ENCODE data around the gene CDKAL1. TPM values are rescaled to one million over a fixed set of nuclear protein-coding genes. Genes with fewer than 3 reads are reported as not detected.
A peak's percentile ranks its signal among the peaks of the same experiment; 100 is the strongest.
"Not testable (repeated sequence)": the region's sequence is repeated elsewhere in the genome, so short reads cannot be mapped to it uniquely, and the experiment has no call there.

The CDKAL1 gene
- polyA plus RNA-seq, 1 donor from 2014 or later: 29.2 TPM

DNA sequence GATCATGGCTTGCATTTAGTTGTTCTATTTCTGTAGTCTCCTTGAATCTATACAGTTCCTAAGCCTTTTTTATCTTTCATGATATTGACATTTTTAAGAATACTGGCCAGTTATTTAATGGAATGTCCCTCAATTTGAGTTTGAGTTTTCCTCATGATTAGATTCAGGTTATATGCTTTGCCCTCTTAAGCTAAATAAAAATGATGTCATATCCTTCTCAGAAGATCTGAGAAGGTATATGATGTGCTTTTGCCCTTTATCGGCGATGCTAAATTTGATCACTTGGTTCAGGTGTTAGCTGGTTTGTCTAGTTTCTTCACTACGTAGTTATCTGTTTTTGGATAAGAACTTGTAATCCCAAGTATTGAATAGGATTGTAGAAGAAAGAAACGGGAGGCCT is 549.5 kb downstream of the CDKAL1 start:
- H3K36me3 Mint-ChIP-seq: peaks cover 20% of the 10 kb centered on the region
- H3K9me3 Mint-ChIP-seq: peaks cover 0 to 2% (median 0%) of the 10 kb centered on the region in 3 donors
- H3K27ac Mint-ChIP-seq: no peak overlapping the region
- H3K27me3 Mint-ChIP-seq: no peaks in the 10 kb centered on the region
- H3K4me3 Mint-ChIP-seq: no peak overlapping the region
- no peaks in the 10 kb centered on the region for H3K4me1 Mint-ChIP-seq

DNA sequence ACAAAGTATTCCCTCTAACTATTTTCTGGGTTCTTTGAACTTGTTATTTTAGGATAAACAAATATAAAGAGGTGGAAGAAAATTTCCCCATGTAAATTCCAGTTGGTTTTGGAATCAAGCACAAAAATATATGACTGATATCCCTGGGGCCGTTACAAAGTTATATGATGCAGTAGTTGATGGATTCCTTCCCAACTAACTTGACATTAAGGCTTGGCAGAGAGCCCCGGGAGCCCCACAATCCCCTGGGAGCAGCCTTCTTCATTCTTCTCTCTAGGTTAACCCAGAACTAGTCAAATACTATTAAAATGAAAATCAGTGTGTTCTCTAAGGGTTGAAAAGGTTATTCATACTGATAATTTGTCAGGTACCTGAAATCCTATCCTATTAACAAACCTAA is 550.4 kb downstream of the CDKAL1 start:
- no peak overlapping the region for H3K4me3 Mint-ChIP-seq

DNA sequence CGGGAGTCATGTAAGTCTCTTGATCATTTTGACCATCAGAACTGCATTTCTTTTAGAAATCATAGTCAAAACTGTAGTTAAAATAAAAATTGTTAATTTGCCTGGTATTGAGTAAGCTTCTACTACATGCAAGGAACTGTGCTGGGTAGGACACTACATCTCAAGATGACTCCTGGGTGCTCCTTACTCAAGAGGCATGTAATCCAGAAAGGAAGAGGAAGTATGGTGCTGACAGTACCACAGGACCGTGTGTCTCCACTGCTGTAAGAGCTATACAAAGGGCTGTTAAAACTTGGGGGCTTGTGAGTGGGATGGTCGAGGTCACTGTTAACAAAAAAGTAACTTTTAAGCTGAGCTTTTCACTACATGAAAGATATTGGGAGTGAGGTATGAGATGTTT is 551.0 kb downstream of the CDKAL1 start:
- Mint-ChIP-seq H3K4me1 (peaks cover 0 to 4% (median 0%) of the 10 kb centered on the region in 3 donors), H3K27ac (no peak overlapping the region), H3K36me3 (peaks cover 15% of the 10 kb centered on the region), H3K4me3 (no peak overlapping the region), H3K27me3 (no peaks in the 10 kb centered on the region), H3K9me3 (peaks cover 0 to 2% (median 0%) of the 10 kb centered on the region in 3 donors)

More for the DNA sequence above, 550.4 kb downstream of the CDKAL1 start:
- peaks cover 0 to 2% (median 0%) of the 10 kb centered on the region in 3 donors for H3K9me3 Mint-ChIP-seq
- H3K27me3 Mint-ChIP-seq: no peaks in the 10 kb centered on the region
- H3K36me3 Mint-ChIP-seq: peaks cover 19% of the 10 kb centered on the region
- H3K27ac Mint-ChIP-seq: no peak overlapping the region
- peaks cover 0 to 4% (median 0%) of the 10 kb centered on the region in 3 donors for H3K4me1 Mint-ChIP-seq

DNA sequence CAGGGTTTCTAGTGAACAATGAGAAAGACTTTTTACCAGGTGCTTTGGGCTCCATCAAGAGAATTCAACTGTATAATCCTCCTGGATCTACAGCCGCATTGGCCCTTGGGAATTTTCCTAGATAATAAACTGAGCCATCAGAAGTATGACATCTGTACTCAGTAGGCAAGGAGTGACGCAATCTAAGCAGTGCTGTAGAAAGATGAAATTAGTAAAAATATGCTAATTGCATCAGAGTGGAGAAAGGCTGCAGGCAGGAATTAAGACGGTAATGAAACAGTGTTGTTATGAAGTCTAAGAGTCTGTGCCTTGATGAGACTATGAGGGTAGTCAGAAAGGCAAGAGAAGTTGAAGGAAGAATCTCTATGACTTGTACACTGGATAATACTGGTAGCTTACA is 551.4 kb downstream of the CDKAL1 start:
- Mint-ChIP-seq H3K27ac (no peak overlapping the region), H3K9me3 (no peaks in the 10 kb centered on the region), H3K4me1 (peaks cover 0 to 4% (median 0%) of the 10 kb centered on the region in 3 donors), H3K27me3 (no peaks in the 10 kb centered on the region), H3K4me3 (no peak overlapping the region), H3K36me3 (peaks cover 11% of the 10 kb centered on the region)

DNA sequence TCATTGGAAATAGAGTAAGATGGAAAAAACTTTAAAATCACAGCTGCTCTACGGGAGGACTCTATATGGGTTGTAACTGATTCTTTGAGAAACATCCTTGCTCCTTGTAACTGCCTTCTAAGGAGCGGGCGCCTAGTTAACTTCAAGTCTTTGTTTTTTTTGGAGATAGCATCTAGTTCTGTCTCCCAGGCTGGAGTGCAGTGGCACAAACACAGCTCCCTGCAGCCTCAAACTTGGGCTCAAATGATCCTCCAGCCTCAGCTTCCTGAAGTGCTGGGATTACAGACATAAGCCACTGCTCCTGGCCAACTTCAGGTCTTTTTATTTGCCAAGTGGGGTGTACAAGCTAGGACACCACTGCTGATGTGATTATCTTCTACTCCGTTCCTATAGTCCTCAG is 552.9 kb downstream of the CDKAL1 start:
- H3K4me1 Mint-ChIP-seq: peaks cover 0 to 4% (median 1%) of the 10 kb centered on the region in 3 donors
- H3K36me3 Mint-ChIP-seq: peaks cover 17% of the 10 kb centered on the region
- H3K27me3 Mint-ChIP-seq: no peaks in the 10 kb centered on the region
- H3K27ac Mint-ChIP-seq: peak overlapping the region in 1 of 3 donors; percentile 25
- H3K9me3 Mint-ChIP-seq: no peaks in the 10 kb centered on the region
- H3K4me3 Mint-ChIP-seq: no peak overlapping the region

DNA sequence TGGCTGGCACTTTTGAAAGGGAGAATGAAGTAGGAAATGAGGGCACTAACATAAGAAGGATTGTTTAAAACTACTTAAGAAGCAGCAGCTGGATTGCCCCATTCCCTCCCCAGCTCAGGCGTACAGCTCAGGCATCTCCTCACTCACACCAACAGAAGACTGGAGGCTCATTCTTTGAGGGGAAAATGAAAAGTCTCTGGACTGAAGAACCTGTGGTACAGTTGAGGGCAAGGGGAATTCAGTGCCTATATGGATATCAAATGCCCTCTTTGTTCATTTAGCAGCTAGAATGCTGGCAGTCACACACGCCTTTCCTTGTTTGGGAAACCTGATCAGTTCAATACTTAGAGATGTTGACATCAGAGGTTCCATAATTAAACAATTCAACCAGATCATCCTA is 557.2 kb downstream of the CDKAL1 start:
- Mint-ChIP-seq H3K27me3 (no peaks in the 10 kb centered on the region), H3K27ac (peak overlapping the region in 1 of 3 donors; percentile 11), H3K4me3 (no peak overlapping the region), H3K4me1 (peaks cover 1 to 4% (median 2%) of the 10 kb centered on the region in 3 donors), H3K36me3 (peaks cover 22% of the 10 kb centered on the region), H3K9me3 (peaks cover 0 to 2% (median 0%) of the 10 kb centered on the region in 3 donors)

DNA sequence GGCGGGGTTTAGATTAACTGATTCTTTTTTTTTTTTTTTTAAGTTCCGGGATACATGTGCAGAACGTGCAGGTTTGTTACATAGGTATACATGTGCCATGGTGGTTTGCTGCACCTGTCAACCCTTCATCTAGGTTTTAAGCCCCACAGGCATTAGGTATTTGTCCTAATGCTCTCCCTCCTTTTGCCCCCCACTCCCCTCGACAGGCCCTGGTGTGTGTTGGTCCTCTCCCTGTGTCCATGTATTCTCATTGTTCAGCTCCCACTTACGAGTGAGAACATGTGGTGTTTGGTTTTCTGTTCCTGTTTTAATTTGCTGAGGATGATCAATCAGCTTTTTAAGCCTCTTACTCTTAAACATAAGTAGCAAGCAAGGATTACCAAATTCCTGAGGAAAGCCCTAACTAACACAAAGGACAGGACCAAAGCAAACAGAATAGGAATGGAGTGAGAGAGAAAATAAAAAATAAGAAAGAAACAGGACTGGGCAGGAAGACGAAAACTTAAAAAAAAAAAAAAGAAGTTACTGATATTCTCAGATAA is 558.0 kb downstream of the CDKAL1 start:
- H3K36me3 Mint-ChIP-seq: peaks cover 20% of the 10 kb centered on the region
- not testable (repeated sequence) for H3K27me3 Mint-ChIP-seq, H3K4me1 Mint-ChIP-seq, H3K9me3 Mint-ChIP-seq
- peak overlapping the region in 1 of 3 donors; percentile 26 for H3K27ac Mint-ChIP-seq
- peak overlapping the region in 1 of 4 donors; percentile 31 for H3K4me3 Mint-ChIP-seq

DNA sequence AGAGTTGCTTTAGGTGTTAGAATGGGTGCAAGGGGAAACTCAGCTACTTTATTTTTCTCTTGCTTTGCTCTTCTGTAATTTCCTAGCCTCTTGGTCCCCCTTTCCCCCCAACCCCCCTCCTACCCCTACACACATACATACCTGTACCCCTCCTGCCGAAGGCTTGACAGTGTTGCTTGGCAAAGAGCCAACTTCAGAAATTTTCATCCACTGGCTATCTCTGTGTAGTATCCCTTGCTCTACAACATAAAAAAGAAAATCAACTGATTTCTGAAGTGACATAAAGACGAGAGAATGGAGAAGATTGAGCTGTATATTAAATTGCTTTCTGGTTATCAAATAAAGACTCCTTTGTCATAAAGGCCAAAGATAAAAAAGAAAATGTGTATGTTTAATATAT is 561.2 kb downstream of the CDKAL1 start:
- Mint-ChIP-seq H3K9me3 (peaks cover 0 to 2% (median 0%) of the 10 kb centered on the region in 3 donors), H3K4me1 (peaks cover 19 to 22% (median 22%) of the 10 kb centered on the region in 3 donors)

DNA sequence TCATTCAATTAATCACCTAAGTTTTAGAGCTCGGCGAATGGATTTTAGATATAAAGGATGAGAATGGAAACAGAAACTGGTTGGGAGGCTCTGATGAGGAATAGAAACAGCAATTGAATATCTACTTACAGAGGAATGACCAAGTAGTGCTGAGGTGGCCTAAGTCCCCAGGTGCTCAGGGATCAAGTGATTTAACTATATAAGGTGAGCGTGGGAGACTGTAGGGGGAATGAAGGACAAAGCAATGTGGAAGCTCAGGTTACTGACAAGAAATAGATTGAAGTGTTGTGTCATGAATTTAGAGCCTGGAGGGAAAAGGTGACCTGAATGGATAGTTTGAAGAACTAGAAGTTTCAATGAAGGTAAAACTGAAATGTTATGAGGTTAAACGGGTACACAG is 563.9 kb downstream of the CDKAL1 start:
- H3K4me3 Mint-ChIP-seq: peak overlapping the region in 2 of 4 donors; percentile 52 to 63
- peak overlapping the region in 1 of 3 donors; percentile 5 for H3K27ac Mint-ChIP-seq
- H3K9me3 Mint-ChIP-seq: no peaks in the 10 kb centered on the region
- peaks cover 32 to 38% (median 34%) of the 10 kb centered on the region in 3 donors for H3K4me1 Mint-ChIP-seq
- H3K27me3 Mint-ChIP-seq: no peaks in the 10 kb centered on the region
- H3K36me3 Mint-ChIP-seq: peaks cover 14% of the 10 kb centered on the region

More for the DNA sequence above, 561.2 kb downstream of the CDKAL1 start:
- Mint-ChIP-seq H3K4me3 (no peak overlapping the region), H3K36me3 (peaks cover 18% of the 10 kb centered on the region), H3K27me3 (no peaks in the 10 kb centered on the region), H3K27ac (no peak overlapping the region)

DNA sequence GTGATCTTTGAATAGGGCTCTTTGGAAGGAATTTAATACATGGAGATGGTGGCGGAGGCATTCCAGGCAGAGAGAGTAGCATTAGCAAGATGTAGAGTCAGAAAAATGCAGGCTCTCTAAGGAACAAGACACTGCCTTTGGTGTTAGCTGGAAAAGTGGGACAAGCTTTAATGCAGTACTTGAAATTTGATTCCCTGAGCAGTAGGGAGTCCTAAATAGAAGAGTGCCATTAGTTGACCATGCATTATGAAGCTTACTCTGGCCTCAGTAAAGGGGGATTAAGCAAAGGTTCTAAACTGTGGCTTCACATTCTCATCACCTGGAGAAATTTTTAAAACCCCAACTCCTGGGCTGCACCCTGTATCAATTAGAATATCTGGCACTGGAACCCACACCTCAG is 564.5 kb downstream of the CDKAL1 start:
- H3K4me1 Mint-ChIP-seq: peaks cover 32 to 38% (median 34%) of the 10 kb centered on the region in 3 donors
- peaks cover 12% of the 10 kb centered on the region for H3K36me3 Mint-ChIP-seq
- peak overlapping the region in 1 of 4 donors; percentile 3 for H3K4me3 Mint-ChIP-seq
- no peak overlapping the region for H3K27ac Mint-ChIP-seq
- no peaks in the 10 kb centered on the region for H3K27me3 Mint-ChIP-seq
- H3K9me3 Mint-ChIP-seq: no peaks in the 10 kb centered on the region

DNA sequence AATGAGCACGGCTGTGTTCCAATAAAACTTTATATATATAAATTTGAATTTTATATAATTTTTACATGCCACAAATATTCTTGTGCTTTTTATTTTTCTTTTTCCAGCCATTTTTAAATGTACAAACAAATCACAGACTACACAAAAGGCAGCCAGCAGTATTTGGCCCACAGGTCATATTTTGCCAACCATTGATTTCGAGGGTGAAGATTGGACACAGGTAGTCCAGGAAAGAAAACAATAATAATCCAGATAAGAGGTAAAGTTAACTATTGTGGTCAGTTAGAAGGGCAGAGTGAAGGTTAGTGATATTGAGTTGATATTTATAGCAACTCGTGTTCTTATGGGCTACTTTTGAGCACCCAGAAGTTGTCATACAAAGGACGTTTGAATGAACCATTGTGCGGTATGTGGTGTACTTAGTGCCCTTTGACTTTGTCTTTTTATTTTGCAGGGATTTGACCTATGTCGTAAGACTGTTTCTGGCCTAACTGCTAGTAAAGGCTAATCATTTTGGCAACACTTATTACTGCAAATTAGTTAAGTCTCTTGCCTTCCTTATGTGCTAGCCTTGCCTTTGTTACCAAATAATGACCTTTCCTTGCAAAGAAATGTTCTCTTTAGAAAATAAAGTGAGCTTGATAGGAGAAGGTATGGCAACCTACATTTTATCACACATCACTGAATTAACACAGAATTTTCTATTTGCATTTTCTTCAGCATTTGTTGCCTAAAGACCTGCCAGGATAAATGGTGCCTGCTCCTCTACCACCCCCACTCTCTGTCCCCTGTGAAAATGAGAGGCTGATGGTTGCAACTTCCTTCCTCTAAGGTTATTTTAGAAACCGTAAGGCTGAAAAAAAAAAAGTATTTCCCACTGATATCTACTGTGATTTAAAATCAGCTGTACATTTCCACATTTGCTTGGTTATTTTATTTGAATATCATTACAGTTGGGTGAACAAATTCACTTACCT is 565.4 kb downstream of the CDKAL1 start:
- H3K27me3 Mint-ChIP-seq: no peaks in the 10 kb centered on the region
- peaks cover 7% of the 10 kb centered on the region for H3K36me3 Mint-ChIP-seq
- H3K4me3 Mint-ChIP-seq: peak overlapping the region in 2 of 4 donors; percentile 43 to 86
- peaks cover 33 to 39% (median 34%) of the 10 kb centered on the region in 3 donors for H3K4me1 Mint-ChIP-seq
- no peaks in the 10 kb centered on the region for H3K9me3 Mint-ChIP-seq
- peak overlapping the region in 1 of 3 donors; percentile 55 for H3K27ac Mint-ChIP-seq

DNA sequence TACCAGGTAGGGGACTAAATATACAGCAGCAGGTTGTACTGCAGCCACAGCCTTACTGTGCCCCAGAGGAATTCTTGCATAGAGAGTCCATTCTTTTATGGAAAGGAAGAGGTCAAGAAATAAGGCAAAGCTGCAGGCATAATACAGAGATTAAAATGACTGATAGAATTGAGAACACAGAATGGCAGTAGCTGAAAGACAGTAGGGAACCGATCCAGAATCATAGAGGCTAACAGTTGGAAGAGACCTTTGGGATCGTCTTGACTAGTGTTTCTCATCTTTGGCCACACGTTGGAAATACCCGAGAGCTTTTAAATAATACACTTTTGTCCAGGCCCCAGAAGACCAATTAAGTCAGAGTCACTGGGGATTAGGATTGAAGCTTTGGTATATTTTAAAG is 566.7 kb downstream of the CDKAL1 start:
- peaks cover 33 to 41% (median 34%) of the 10 kb centered on the region in 3 donors for H3K4me1 Mint-ChIP-seq
- peaks cover 9% of the 10 kb centered on the region for H3K36me3 Mint-ChIP-seq
- no peaks in the 10 kb centered on the region for H3K27me3 Mint-ChIP-seq

DNA sequence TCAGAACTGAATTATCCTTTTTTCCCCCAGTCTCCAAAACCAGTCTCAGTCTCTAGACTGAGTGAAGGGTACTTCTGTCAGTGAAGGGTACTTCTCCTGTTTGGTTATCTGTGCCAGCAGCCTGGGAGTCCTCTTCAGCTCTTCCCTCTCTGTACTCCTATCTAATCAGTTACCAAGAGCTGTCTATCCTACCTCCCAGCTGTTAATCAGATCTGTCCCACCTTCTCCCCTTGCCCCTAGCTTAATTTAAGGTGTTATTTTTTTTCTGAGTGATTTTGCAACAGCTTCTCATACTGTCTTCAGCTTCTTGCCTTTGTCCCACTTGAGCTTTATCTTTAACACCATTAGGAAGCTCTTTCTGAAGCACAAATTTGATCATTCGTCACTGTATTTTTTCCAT is 567.4 kb downstream of the CDKAL1 start:
- Mint-ChIP-seq H3K9me3 (no peaks in the 10 kb centered on the region), H3K27me3 (no peaks in the 10 kb centered on the region), H3K4me3 (peak overlapping the region in 2 of 4 donors; percentile 52 to 81), H3K36me3 (peaks cover 9% of the 10 kb centered on the region), H3K27ac (peak overlapping the region in 1 of 3 donors; percentile 2), H3K4me1 (peaks cover 33 to 40% (median 34%) of the 10 kb centered on the region in 3 donors)

More for the DNA sequence above, 566.7 kb downstream of the CDKAL1 start:
- H3K4me3 Mint-ChIP-seq: peak overlapping the region in 2 of 4 donors; percentile 18 to 26
- H3K27ac Mint-ChIP-seq: no peak overlapping the region
- no peaks in the 10 kb centered on the region for H3K9me3 Mint-ChIP-seq

DNA sequence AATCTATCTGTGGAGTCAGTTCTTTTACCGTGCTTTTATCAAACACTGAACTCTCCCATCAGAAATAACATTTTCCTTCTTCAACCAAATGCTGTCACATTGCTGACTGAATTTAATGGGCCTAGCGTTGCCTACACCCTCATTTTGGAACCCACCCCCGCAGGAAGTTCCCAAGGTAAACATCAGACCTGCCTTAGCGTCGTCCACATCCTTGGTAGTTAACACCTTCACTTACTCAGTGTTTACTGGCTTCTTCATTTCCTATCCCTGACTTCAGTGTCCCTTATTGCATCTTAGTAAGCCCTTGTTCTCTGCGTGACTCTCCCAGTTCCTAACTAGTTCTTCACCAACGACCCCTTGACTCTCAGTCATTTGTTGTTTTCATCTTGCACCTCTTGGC is 567.9 kb downstream of the CDKAL1 start:
- no peaks in the 10 kb centered on the region for H3K27me3 Mint-ChIP-seq
- peak overlapping the region in 1 of 4 donors; percentile 15 for H3K4me3 Mint-ChIP-seq
- peaks cover 9% of the 10 kb centered on the region for H3K36me3 Mint-ChIP-seq
- peaks cover 33 to 40% (median 34%) of the 10 kb centered on the region in 3 donors for H3K4me1 Mint-ChIP-seq
- H3K9me3 Mint-ChIP-seq: no peaks in the 10 kb centered on the region
- peak overlapping the region in 1 of 3 donors; percentile 2 for H3K27ac Mint-ChIP-seq

DNA sequence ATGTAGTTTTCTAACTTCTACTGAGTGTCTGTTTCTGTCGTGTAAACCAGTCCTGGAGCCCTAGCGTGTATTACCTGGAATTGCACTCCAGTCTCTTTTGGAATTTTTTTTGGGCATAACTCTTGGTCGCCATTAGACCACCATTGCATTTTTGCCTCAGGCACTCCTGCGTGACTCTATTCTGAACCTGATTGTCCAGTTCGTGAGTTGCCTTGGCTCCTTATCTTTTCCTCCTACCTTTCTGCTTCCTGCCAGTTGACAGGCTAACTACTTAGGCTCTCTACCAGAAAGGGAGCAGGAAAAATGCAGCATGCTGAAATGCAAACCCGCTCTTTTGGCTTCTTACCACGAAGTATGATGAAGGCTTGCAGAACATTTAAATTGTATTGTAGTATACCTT is 568.4 kb downstream of the CDKAL1 start:
- Mint-ChIP-seq H3K27me3 (no peaks in the 10 kb centered on the region), H3K36me3 (peaks cover 9% of the 10 kb centered on the region), H3K4me3 (peak overlapping the region in 1 of 4 donors; percentile 4), H3K27ac (no peak overlapping the region), H3K4me1 (peaks cover 33 to 40% (median 34%) of the 10 kb centered on the region in 3 donors), H3K9me3 (no peaks in the 10 kb centered on the region)
